ENCODE measurements around the gene GNB1. TPM values are rescaled to one million over a fixed set of nuclear protein-coding genes. Genes with fewer than 3 reads are reported as not detected.

The GNB1 gene
- total RNA-seq, 1 experiment from 2014 or later = 351 TPM

DNA sequence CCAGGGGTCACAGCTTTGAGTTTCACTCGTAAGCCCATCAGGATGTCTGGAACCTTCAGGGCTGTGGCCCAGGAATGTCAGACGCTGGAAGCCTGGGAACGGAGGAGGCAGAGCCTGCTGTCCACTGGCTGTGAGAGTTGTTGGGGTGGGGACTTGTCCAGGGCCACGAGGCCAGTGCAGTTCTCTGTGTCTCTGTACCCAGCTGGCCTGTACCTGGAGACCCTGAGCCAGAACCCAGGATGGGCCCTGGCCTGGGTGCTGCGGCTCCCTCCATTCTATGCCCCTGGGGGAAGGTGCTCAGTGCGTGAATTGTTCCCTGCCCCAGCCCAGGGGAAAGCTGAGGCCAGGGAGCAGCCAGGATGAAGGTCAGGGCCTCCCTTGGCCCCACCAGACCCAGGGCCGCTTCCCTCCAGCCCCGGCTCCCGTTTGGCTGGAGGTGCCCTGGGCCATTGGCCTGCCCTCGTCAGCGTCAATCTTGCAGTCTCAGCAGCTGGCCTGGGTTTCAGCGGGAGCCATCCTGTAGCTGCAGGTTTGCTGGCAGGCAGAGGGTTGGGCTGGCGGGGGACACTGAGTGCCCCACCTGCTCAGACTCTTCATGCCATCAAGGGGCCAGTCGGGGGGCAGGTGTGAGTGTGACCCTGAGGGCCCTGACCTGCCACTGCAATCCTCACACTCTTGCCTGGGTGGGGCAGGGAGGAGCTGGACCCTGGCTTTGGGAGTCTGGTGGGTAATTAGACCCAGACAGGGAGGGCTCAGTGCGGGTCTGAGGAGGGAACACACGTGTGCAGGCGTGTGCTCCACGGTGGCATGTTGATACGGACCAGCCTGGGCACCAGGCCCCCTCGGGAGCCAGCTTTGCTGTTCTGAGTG lies 23.4 kb upstream of the GNB1 start:
- no peak for DNase-seq (ENCODE audit: low spot score)
- in situ Hi-C loops (cut with HindIII; ENCODE audit: low sequenced_read_pairs) = no loop called here

DNA sequence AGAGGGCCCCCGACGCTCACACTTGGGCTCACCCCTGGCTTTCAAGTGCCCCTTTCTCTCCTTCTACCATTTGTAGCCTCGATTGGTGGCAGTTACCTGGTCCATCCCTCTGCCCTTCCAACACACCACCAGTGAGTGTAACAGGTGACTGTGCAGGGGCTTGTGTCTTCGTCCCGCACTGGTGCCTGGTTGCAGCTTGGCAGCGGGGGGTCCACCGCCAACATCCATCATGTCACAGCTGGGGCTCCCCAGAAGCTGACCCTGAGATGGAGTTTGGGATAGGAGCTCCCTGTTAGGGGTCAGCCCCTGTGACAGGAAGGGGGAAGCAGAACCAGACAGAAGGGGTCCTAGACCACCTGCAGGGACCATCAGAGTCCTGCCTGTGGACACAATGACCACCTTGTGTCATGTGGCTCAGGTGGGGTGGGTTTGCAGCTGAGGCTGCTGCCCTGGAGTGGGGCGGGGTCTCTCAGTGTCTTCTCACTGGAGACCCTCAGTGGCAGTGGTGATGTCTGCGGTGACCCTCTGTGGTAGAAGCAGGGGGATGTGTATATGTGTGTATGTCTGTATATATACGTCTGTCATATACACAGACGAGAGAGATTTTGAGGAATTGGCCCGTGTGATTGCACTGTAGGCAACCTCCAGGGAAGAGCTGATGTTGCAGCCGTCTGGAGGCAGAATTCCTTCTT lies 20.6 kb upstream of the GNB1 start:
- in situ Hi-C loops (cut with HindIII; ENCODE audit: low sequenced_read_pairs) = no loop called here
- no peak for DNase-seq (ENCODE audit: low spot score)

DNA sequence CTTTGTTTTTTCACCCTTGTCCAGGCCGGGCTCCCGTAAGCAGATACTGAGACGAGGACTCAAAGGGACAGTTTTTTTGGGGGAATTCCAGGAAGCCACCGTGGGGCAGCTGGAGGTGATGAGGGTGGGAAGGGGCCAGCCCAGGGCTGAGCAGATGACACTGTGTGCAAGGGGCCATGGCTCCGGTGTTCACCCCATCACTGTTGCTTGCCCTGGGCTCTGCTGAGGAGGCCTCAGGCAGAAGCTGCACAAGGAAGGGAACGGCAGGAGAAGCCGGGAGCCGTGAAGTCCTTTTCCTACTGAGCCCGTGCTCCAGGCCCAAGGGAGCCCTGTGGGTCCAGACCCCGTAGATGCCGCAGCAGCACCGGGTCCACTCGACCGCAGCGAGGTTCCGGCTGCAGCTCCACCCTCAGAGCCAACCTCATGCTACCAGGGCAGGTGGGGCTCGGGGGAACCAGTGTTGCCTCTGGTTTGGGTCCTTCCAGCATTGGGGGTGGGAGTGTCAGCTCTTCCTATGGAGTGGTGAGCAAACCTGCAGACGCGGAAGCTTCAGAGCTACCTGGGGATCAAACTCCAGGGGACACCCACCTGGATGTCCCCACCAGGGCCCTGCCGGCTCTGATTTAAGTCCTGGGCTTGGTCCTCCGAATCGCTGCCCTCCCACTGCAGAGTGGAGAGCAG lies 19.9 kb upstream of the GNB1 start:
- DNase-seq (ENCODE audit: low spot score) = no peak
- in situ Hi-C loops (cut with HindIII; ENCODE audit: low sequenced_read_pairs) = no loop called here

GRCh38 chr1:1910033-1910465 lies 19.2 kb upstream of the GNB1 start:
- DNase-seq (ENCODE audit: low spot score) = no peak
- in situ Hi-C loops (cut with HindIII; ENCODE audit: low sequenced_read_pairs) = no loop called here

DNA sequence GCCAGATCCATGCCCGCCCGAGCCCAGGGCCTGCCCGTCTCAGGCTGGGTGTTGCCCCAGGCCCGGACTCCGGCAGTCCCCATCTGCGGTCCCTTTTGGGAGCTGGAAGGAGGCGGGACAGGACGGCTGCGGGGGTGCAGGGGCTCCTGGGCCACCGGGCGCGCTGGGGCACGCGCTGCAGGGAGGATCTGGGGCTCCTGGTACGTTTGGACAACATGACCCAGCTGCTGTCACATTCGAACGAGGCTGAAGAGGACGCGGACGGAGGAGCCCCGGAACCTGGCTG lies 17.6 kb upstream of the GNB1 start:
- in situ Hi-C loops (cut with HindIII; ENCODE audit: low sequenced_read_pairs) = no loop called here
- DNase-seq (ENCODE audit: low spot score) = no peak

- DNase-seq (ENCODE audit: low spot score) = no peak
- in situ Hi-C loops (cut with HindIII; ENCODE audit: low sequenced_read_pairs) = no loop called here
Observed at GRCh38 chr1:1907098-1907736, 16.3 kb upstream of the GNB1 start.

GRCh38 chr1:1906185-1907097 lies 15.6 kb upstream of the GNB1 start:
- DNase-seq (ENCODE audit: low spot score) = peak; percentile 91
- in situ Hi-C loops (cut with HindIII; ENCODE audit: low sequenced_read_pairs) = no loop called here

DNA sequence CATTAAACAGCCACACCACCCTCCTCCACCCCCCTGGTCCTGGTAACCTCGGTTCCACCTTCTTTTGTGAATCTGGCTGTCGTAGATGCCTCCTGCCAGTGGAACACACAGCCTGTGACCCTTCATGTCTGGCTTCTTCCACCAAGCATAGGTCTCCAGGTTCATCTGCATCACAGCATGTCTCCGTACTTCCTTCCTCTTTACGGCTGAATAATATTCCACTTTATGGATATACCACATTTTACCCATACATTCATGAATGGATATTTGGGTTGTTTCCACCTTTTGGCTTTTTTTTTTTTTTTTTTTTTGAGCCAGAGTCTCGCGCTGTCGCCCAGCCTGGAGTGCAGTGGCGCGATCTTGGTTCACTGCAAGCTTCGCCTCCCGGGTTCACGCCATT lies 12.3 kb upstream of the GNB1 start:
- no peak for DNase-seq (ENCODE audit: low spot score)
- in situ Hi-C loops (cut with HindIII; ENCODE audit: low sequenced_read_pairs) = no loop called here

DNA sequence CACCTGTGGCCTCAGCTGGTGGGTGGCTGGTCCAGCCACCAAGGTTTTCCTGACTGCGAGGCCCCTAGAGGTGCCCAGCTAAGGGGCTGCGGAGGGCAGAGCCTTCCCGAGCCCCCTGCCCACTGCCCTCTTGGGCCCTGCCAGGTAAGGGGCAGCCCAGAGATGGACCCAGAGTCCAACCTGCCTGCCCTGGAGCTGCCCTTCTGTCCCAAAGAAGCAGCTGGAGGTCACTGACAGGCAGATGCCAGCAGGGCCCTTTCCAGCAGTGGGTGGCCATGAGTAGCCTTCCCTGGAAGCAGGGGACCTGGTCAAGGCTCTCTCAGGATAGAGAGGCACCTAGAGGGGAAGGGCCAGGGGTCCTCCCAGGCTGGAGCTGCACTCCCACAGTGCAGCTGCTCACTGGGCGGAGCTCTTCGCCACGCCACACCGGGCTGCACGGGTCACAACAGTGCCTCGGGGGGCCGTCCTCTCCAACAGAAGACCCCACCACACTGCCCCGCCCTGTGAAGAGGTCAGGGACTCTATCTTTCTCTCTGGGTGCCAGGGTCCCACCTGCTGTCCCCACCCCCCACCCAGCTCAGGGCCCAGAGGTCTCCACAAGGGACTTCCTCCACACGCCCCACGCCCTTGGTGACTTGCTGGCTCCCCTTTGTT lies 10.9 kb upstream of the GNB1 start:
- no peak for DNase-seq (ENCODE audit: low spot score)
- in situ Hi-C loops (cut with HindIII; ENCODE audit: low sequenced_read_pairs) = no loop called here

DNA sequence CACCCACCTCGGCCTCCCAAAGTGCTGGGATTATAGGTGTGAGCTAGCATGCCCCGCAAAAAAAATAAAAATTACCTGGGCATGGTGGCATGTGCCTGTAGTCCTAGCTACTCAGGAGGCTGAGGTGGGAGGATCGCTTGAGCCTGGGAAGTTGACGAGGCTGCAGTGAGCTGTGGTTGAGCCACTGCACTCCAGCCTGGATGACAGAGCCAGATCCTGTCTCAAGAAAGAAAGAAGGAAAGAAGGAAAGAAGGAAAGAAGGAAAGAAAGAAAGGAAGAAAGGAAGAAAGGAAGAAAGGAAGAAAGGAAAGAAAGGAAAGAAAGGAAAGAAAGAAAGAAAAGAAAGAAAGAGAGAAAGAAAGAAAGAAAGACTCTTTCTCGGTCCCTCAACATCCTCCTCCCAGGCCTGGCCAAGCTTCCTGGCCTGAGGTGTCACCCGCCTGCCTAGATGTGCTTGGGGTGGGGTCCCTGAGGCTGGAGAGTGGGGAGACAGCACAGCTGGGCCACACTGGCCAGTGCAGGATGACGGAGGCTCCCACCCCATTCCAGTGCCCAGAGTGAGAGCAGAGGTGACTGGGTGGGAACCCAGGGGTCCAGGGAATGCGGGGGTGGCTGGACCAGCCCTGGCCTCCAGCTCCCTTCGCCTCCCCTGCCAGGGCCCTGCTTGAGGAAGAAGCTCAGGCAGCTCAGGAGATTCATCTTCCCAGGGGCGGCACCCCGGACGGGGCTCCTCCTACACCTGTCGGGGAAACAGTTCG lies 10.2 kb upstream of the GNB1 start:
- DNase-seq (ENCODE audit: low spot score) = no peak
- in situ Hi-C loops (cut with HindIII; ENCODE audit: low sequenced_read_pairs) = no loop called here

DNA sequence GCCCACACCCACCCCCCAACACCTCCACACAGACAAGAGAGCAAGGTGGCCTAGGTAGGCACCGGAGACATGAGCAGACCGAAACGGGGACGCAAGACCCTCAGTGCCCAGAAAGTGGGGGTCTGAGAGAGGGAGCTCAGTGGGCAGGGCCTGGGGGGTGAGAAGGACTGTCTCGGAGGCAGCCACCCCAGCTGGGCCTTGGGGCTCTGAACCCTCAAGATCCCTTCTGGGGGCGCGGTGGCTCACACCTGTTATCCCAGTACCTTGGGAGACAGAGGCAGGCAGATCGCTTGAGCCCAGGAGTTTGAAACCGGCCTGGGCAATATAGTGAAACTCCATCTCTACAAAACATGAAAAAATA lies 9.1 kb upstream of the GNB1 start:
- in situ Hi-C loops (cut with HindIII; ENCODE audit: low sequenced_read_pairs) = no loop called here

GRCh38 chr1:1899266-1899966 lies 8.5 kb upstream of the GNB1 start:
- in situ Hi-C loops (cut with HindIII; ENCODE audit: low sequenced_read_pairs) = no loop called here

More for the DNA sequence above, 9.1 kb upstream of the GNB1 start:
- no peak for DNase-seq (ENCODE audit: low spot score)

DNA sequence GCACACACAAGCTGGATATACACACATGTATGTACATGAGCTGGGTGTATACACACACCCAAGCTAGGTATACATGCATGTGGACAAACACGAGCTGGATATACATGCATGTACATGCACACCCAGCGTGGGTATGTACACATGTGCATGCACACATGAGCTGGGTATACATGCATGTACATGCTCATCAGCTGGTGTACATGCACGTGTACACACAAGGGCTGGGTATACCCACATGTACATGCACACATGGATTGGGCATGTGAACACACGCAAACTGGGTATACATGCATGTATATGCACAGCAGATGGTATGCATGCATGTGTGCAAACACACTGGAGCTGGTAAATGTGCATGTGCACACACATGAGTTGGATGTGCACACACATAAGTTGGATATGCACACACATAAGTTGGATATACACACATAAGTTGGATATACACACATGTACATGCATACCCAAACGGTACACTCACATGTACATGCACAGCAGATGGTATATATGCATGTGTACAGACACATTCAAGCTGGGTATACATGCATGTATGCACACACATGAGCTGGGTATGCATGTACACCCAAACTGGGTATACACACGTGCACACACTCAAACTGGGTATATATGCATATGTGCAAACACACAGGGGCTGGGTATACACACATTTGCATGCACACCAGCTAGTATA lies 7.5 kb upstream of the GNB1 start:
- no peak for DNase-seq (ENCODE audit: low spot score)
- in situ Hi-C loops (cut with HindIII; ENCODE audit: low sequenced_read_pairs) = no loop called here

More at GRCh38 chr1:1899266-1899966, 8.5 kb upstream of the GNB1 start:
- no peak for DNase-seq (ENCODE audit: low spot score)

GRCh38 chr1:1895456-1896336 lies 4.8 kb upstream of the GNB1 start:
- in situ Hi-C loops (cut with HindIII; ENCODE audit: low sequenced_read_pairs) = no loop called here
- no peak for DNase-seq (ENCODE audit: low spot score)

DNA sequence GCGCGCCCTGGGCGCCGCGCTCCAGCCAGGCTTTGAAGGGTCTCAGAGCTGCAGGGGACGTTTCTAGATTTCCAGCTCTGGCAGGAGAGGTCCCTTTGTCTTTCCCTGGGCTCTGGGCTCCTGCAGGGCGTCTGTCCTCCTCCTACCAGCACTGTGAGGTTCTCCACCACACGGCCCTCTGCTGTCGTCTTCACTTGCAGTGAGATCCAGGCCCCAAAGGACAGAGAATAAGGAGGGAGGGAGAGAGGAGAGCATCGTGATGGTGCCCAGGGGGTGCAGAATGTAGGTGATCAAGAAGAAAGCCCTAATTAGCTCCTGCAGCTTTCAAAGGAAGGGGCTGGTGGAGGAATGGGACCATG lies 4.2 kb upstream of the GNB1 start:
- in situ Hi-C loops (cut with HindIII; ENCODE audit: low sequenced_read_pairs) = no loop called here
- DNase-seq (ENCODE audit: low spot score) = no peak
